Stimulated activated CD4-positive, alpha-beta T cell treated with anti-CD3 and anti-CD28 coated beads, Interleukin-4, amount 100 ng/mL, for 1 hour (primary cell): Measurements from ENCODE around the gene CCDC124.

Source experiments
- DNase-seq: peaks from one replicate; pipeline ENCODE4 v3.0.0-alpha.2; 2020

Gene CCDC124

DNA sequence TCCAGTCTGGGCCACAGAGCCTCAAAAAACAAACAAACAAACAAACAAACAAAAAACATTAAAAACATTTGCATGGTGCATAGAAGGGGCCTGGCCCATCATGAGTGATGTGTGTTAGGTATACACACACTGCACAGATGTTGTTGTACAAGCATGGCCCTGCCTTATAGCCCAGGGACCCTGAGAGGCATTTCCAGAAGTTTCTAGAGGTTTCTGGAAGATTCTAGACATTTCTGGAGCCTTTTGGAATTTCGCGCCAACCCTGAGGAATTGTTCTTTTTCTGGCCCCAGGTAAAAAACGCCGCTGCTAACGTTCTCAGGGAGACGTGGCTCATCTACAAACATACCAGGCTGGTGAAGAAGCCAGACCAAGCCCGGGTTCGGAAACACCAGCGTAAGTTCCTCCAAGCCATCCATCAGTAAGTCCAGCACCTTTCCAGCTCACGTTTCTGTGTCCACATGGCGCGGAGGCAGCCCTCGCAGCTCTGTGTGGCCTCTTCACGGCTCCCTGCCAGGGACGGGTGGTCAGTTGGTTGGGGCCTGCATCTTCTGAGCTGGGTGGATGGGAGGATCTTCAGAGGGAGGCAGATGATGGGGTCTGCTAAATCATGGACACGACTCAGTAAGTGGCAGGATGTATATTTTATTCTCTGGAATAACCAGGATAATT, 56.7 kb downstream of the CCDC124 start:
- no peak for DNase-seq

DNA sequence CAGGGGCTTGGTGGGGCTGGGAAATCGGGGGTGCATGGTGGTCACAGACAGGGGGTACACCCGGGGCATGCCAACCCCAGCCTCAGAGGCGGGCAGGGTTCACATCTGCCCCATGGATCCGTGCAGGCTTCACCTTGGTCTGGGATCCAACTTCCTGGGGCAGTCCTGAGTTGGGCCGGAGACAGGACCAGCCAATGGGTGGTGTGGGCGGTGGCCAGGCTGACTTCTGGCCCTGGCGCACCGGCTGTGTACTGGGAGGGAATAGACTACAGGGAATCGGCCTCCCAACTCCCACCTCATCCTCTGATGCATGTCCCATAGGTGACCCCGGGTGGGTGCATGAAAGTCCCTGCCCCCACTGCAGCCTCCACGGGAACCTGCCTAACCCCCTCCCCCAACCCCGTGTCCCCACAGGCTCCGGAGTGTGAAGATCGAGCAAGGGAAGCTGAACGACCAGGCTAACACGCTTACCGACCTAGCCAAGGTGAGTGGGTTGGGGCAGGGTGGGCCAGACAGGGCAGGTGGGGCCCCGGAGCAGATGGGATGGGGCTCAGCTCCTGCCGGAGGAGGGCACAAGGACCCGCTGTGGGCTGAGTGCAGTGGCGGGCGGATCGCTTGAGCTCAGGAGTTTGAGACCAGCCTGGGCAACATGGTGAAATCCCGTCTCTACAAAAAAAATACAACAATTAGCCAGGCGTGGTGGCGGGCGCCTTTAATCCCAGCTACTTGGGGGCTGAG, 60.4 kb downstream of the CCDC124 start:
- no peak for DNase-seq
